NCI-H187 (cell line): ENCODE measurements around the gene CDH11.

Experiments
- DNase-seq, 2 experiments: peaks; one replicate each; lab custom pipeline; 2025; lab: John Stamatoyannopoulos, UW

Gene CDH11

GRCh38 chr16:65117811-65118448 is 3.9 kb downstream of the CDH11 start:
- DNase-seq = no peak

- DNase-seq = no peak
Measured at GRCh38 chr16:65116818-65117430, 4.9 kb downstream of the CDH11 start.

GRCh38 chr16:65116216-65116615 is 5.6 kb downstream of the CDH11 start:
- no peak for DNase-seq

- DNase-seq = no peak
Measured at GRCh38 chr16:65114527-65114926, 7.3 kb downstream of the CDH11 start.

GRCh38 chr16:65113441-65113840 is 8.4 kb downstream of the CDH11 start:
- DNase-seq = no peak

GRCh38 chr16:65111306-65111705 is 10.6 kb downstream of the CDH11 start:
- no peak for DNase-seq

GRCh38 chr16:65106757-65107156 is 15.1 kb downstream of the CDH11 start:
- no peak for DNase-seq

- no peak for DNase-seq
Measured at GRCh38 chr16:65105171-65105570, 16.7 kb downstream of the CDH11 start.

- DNase-seq = no peak
Measured at GRCh38 chr16:65104471-65104870, 17.4 kb downstream of the CDH11 start.

- DNase-seq = no peak
Measured at GRCh38 chr16:65102326-65102725, 19.5 kb downstream of the CDH11 start.

- no peak for DNase-seq
Measured at GRCh38 chr16:65101009-65101408, 20.9 kb downstream of the CDH11 start.

GRCh38 chr16:65099607-65100006 is 22.3 kb downstream of the CDH11 start:
- DNase-seq = no peak

GRCh38 chr16:65098916-65099315 is 22.9 kb downstream of the CDH11 start:
- DNase-seq = no peak

GRCh38 chr16:65097296-65097695 is 24.6 kb downstream of the CDH11 start:
- no peak for DNase-seq

- no peak for DNase-seq
Measured at GRCh38 chr16:65095906-65096305, 26.0 kb downstream of the CDH11 start.

GRCh38 chr16:65095090-65095728 is 26.7 kb downstream of the CDH11 start:
- no peak for DNase-seq

GRCh38 chr16:65094009-65094408 is 27.9 kb downstream of the CDH11 start:
- no peak for DNase-seq

- no peak for DNase-seq
Measured at GRCh38 chr16:65083164-65083857, 38.6 kb downstream of the CDH11 start.

GRCh38 chr16:65079549-65079948 is 42.3 kb downstream of the CDH11 start:
- DNase-seq = no peak

GRCh38 chr16:65077181-65077580 is 44.7 kb downstream of the CDH11 start:
- no peak for DNase-seq

GRCh38 chr16:65075877-65076276 is 46.0 kb downstream of the CDH11 start:
- DNase-seq = no peak

GRCh38 chr16:65071433-65072311 is 50.2 kb downstream of the CDH11 start:
- no peak for DNase-seq
